Testis (tissue), 3 donors: Measurements from ENCODE around the gene PSMD2. TPM values are rescaled to one million over a fixed set of nuclear protein-coding genes. Genes with fewer than 3 reads are reported as not detected.

ENCODE experiments used
- DNase-seq: peaks from one replicate; pipeline ENCODE4 v3.0.0-alpha.2; 2019
- H3K27ac ChIP-seq, 2 donors: fragments of 200-600 bp; sonication (generic); one replicate each; pipeline ENCODE4 v1.5.1; 2019
- H3K27me3 ChIP-seq: fragments of 200-600 bp; sonication (generic); one replicate; pipeline ENCODE4 v1.5.1; 2019
- H3K36me3 ChIP-seq: fragments of 200-600 bp; sonication (generic); one replicate; pipeline ENCODE4 v1.5.1; 2017; ENCODE audit warnings: low read depth; ENCODE audit errors: missing control alignments
- H3K4me1 ChIP-seq: fragments of 200-600 bp; sonication (generic); one replicate; pipeline ENCODE4 v1.5.1; 2019
- H3K4me3 ChIP-seq, 2 donors: fragments of 200-600 bp; sonication (generic); one replicate each; pipeline ENCODE4 v1.5.1; 2017 to 2019
- H3K9me3 ChIP-seq: fragments of 200-600 bp; sonication (generic); one replicate; pipeline ENCODE4 v1.5.1; 2017
- CTCF ChIP-seq, 3 experiments: fragments of 450-650 bp in 2 of 3; fragments of 200-600 bp in 1 of 3; sonication (generic) in 1 of 3; IDR thresholded peaks; one replicate each; pipeline ENCODE4 v1.5.1; 2016 to 2019; ENCODE audit warnings: antibody characterized with exemption in 3 of 3, mild to moderate bottlenecking in 2 of 3, moderate library complexity in 1 of 3
- POLR2A ChIP-seq: fragments of 450-650 bp; IDR thresholded peaks from one replicate; pipeline ENCODE4 v1.6.1; 2017; ENCODE audit warnings: antibody characterized with exemption, mild to moderate bottlenecking, moderate library complexity
- WGBS, 2 donors: methylation state at CpG; one replicate each; pipeline ENCODE4 v1.1.5; 2018; 5-methylcytosine and 5-hydroxymethylcytosine counted together
- intact Hi-C: fragments of 100-400 bp; cut with DNase I; formaldehyde crosslinking; loops from one replicate; pipeline ENCODE4 v1.15.1; 2023; ENCODE audit warnings: low total_unique reads
- polyA plus RNA-seq: library from polyadenylated mRNA; stranded (reverse); fragments of 350-450 nt; fragmentation: Illumina TruSeq; extraction: RNeasy Lipid Tissue Mini Kit (QIAGEN cat#74804); gene quantifications from one replicate; pipeline ENCODE4 v1.2.3, GENCODE V29; 2014; ENCODE audit warnings: low read depth, low replicate concordance; ENCODE audit not compliant: insufficient read depth
- small RNA-seq, 2 donors: library from RNA; depleted of rRNA; stranded (forward); fragments of <200 nt; gene quantifications; one replicate each; pipeline ENCODE3, GENCODE V24; 2016
- total RNA-seq, 2 donors: library from RNA; depleted of rRNA; stranded (reverse); fragments of >200 nt; gene quantifications; one replicate each; pipeline ENCODE4 v1.2.3, GENCODE V29; 2016

PSMD2 gene
- total and polyA plus RNA-seq, 3 donors from 2014 or later = 289 to 379 (median 339) TPM

GRCh38 chr3:184358124-184358767, 59.2 kb downstream of the PSMD2 start:
- no peaks in the 10 kb centered on the region for H3K27me3 ChIP-seq
- no peak for DNase-seq
- no peak overlapping the region for H3K4me3 ChIP-seq
- no peaks in the 10 kb centered on the region for H3K9me3 ChIP-seq
- WGBS, 2 donors = 80 to 97% methylated on average over 9 to 12 of the region's 12 CpGs
- H3K27ac ChIP-seq = no peak overlapping the region
- no peaks in the 10 kb centered on the region for H3K36me3 ChIP-seq
- TF ChIP-seq CTCF (IDR thresholded peaks at IDR 0.05) = no peak
- no peak for TF ChIP-seq POLR2A
- intact Hi-C loops = no loop called here
- H3K4me1 ChIP-seq = peaks cover 49% of the 10 kb centered on the region

Small RNA genes within 50 kb of the gene (small RNA-seq; reads per million reads assigned to genes)
- gene SNORD66 = 1,038 to 1,085 reads per million in 2 donors

Other genes with a start within 250 kb of the PSMD2 start
- under 1 TPM in 1 of 2 donors, not detected in 1; 0.31 TPM for gene HTR3C, start 246.2 kb upstream of the PSMD2 start, total RNA-seq
- not detected for gene HTR3C, start 246.2 kb upstream of the PSMD2 start, polyA plus RNA-seq
- under 1 TPM; 0.31 to 0.63 TPM for gene HTR3E, start 202.2 kb upstream of the PSMD2 start, total RNA-seq
- gene HTR3E, start 202.2 kb upstream of the PSMD2 start, polyA plus RNA-seq = not detected
- gene EIF2B5, start 163.9 kb upstream of the PSMD2 start, total RNA-seq = 10 to 100 TPM; 37.2 to 48.1 TPM
- gene EIF2B5, start 163.9 kb upstream of the PSMD2 start, polyA plus RNA-seq = 36.7 TPM
- 10 to 100 TPM; 80.5 to 86.8 TPM for gene DVL3, start 143.9 kb upstream of the PSMD2 start, total RNA-seq
- gene DVL3, start 143.9 kb upstream of the PSMD2 start, polyA plus RNA-seq = 53.7 TPM
- 100 to 1,000 TPM; 238 to 334 TPM for gene AP2M1, start 124.4 kb upstream of the PSMD2 start, total RNA-seq
- 346 TPM for gene AP2M1, start 124.4 kb upstream of the PSMD2 start, polyA plus RNA-seq
- 100 to 1,000 TPM; 111 to 115 TPM for gene ABCF3, start 113.0 kb upstream of the PSMD2 start, total RNA-seq
- 69.3 TPM for gene ABCF3, start 113.0 kb upstream of the PSMD2 start, polyA plus RNA-seq
- gene VWA5B2, start 69.7 kb upstream of the PSMD2 start, total RNA-seq = 10 to 100 TPM; 13.8 to 17.6 TPM
- gene VWA5B2, start 69.7 kb upstream of the PSMD2 start, polyA plus RNA-seq = 2.5 TPM
- gene ALG3, start 50.3 kb upstream of the PSMD2 start, total RNA-seq = 10 to 100 TPM; 79.4 to 91.7 TPM
- 58.7 TPM for gene ALG3, start 50.3 kb upstream of the PSMD2 start, polyA plus RNA-seq
- 10 to 100 TPM; 10.2 to 15.0 TPM for gene EEF1AKMT4, start 49.6 kb upstream of the PSMD2 start, total RNA-seq
- gene EEF1AKMT4, start 49.6 kb upstream of the PSMD2 start, polyA plus RNA-seq = 16.9 TPM
- under 1 TPM in 1 of 2 donors, not detected in 1; 0.24 TPM for gene CAMK2N2, start 37.7 kb upstream of the PSMD2 start, total RNA-seq
- 0.40 TPM for gene CAMK2N2, start 37.7 kb upstream of the PSMD2 start, polyA plus RNA-seq
- 1 to 10 TPM; 1.4 TPM for gene ECE2, start 23.2 kb upstream of the PSMD2 start, total RNA-seq
- gene ECE2, start 23.2 kb upstream of the PSMD2 start, polyA plus RNA-seq = 1.1 TPM
- 100 to 1,000 TPM; 295 TPM for gene EIF4G1, start 15.4 kb downstream of the PSMD2 start, total RNA-seq
- 255 TPM for gene EIF4G1, start 15.4 kb downstream of the PSMD2 start, polyA plus RNA-seq
- 10 to 100 TPM; 75.9 to 77.2 TPM for gene FAM131A, start 38.4 kb downstream of the PSMD2 start, total RNA-seq
- 28.1 TPM for gene FAM131A, start 38.4 kb downstream of the PSMD2 start, polyA plus RNA-seq
- 100 to 1,000 TPM in 1 of 2 donors, 10 to 100 TPM in 1; 98.2 to 118 TPM for gene CLCN2, start 62.4 kb downstream of the PSMD2 start, total RNA-seq
- 46.7 TPM for gene CLCN2, start 62.4 kb downstream of the PSMD2 start, polyA plus RNA-seq
- gene POLR2H, start 62.5 kb downstream of the PSMD2 start, total RNA-seq = 10 to 100 TPM; 65.0 to 76.4 TPM
- gene POLR2H, start 62.5 kb downstream of the PSMD2 start, polyA plus RNA-seq = 72.2 TPM
- under 1 TPM; 0.71 to 0.93 TPM for gene THPO, start 79.0 kb downstream of the PSMD2 start, total RNA-seq
- gene THPO, start 79.0 kb downstream of the PSMD2 start, polyA plus RNA-seq = 7.6 TPM
- gene CHRD, start 80.8 kb downstream of the PSMD2 start, total RNA-seq = 1 to 10 TPM; 3.5 to 4.3 TPM
- gene CHRD, start 80.8 kb downstream of the PSMD2 start, polyA plus RNA-seq = 4.3 TPM